Measurements from ENCODE around the gene DIABLO. TPM values are rescaled to one million over a fixed set of nuclear protein-coding genes. Genes with fewer than 3 reads are reported as not detected.

DIABLO gene
- total RNA-seq: 92.7 and 96.2 TPM in 2 replicates

GRCh38 chr12:122225683-122226365 is at the start of gene DIABLO:
Gene DIABLO (minus strand): TSS chr12:122226052. CDS start chr12:122226014, 38 bp downstream.

DNA sequence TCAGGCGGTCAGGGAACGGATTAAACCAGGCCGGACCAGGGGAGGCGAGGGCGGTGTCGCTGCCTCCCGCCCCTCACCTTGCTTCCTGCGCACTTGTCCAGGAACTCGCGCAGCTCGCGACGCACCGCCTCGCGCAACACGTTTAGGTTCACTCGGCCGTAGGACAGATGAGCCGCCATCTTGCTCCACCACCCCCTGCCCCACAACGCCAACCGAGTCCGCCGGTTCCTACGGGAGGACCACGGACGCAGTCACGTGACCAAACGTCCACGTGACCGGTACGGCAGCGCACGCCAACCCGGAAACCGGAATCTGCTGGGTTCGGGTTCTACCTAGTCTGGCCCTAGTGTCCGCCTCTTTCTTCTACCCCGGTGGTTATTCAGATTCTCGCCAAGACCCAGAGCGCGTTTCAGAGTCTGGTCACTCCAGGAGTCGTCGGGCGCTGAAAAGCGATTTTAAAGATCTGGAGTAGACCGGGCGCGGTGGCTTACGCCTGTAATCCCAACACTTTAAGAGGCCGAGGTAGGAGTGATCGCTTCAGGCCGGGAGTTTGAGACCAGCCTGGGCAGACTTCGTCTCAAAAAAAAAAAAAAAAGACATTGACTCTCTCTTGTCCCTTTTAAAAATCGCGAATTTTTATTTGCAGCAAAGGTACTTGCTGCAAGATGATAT is 40.5 kb upstream of the DIABLO start, which contains the start of gene VPS33A:
TSS of gene VPS33A (minus strand) at position 265 of the 672 bp plus-strand sequence. CDS start at position 179, 86 bp downstream.

DNA sequence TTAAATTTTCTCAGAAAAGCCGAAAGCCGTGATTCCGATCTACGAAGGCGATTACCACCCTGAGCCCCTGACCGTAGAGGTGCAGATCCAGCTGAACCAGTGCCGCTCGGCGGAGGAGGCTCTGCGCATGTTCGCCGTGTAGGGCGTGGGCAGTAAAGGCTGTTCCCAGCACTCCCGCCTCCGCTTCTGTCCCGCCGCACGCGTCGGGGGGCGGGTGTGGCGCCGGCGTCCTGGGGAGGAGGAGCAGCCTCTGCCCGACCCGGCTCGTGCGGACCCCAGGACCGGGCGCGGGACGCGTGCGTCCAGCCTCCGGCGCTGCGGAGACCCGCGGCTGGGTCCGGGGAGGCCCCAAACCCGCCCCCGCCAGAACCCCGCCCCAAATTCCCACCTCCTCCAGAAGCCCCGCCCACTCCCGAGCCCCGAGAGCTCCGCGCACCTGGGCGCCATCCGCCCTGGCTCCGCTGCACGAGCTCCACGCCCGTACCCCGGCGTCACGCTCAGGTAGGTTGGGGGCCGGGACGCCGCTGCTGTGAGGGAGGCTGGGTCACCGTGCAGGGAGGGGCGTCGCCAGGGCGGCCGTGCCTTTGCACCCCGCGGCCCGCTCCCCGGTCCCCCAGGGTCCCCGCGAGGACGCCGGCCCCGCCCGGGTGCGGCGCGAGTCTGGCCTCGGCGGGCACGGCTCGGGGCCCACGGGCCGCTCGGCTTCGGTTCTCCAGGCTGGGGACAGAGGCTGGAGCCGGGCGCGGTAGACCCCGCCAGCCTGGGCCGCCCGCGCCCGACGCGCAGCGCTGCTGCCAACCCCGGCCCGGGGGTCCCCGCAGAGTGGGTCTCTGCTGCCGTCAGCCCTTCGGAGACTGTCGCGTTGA is 22.3 kb downstream of the DIABLO start, which contains the start of gene B3GNT4:
TSS of gene B3GNT4 (plus strand) at position 409 of the 866 bp plus-strand sequence. CDS start 910 bp downstream, outside the sequence.

GRCh38 chr12:122182887-122183587 is 42.8 kb downstream of the DIABLO start, which contains the start of gene LRRC43:
Gene LRRC43 (plus strand): TSS chr12:122183123. CDS start chr12:122183145, 22 bp downstream.

GRCh38 chr12:122174155-122174845 is 51.6 kb downstream of the DIABLO start, which contains the start of gene IL31:
Gene IL31 (minus strand): TSS chr12:122174221. CDS start chr12:122174172, 49 bp downstream.

Other genes starting within 250 kb of the DIABLO start
- gene BCL7A, start 204.2 kb downstream of the DIABLO start, total RNA-seq: 6.3 and 7.0 TPM in 2 replicates
- gene MLXIP, start 147.3 kb downstream of the DIABLO start, total RNA-seq: 11.9 and 16.3 TPM in 2 replicates
- gene IL31, start 51.8 kb downstream of the DIABLO start, total RNA-seq: not detected in 2 replicates
- gene LRRC43, start 42.9 kb downstream of the DIABLO start, total RNA-seq: 0.38 and 1.7 TPM in 2 replicates
- gene B3GNT4, start 22.3 kb downstream of the DIABLO start, total RNA-seq: under 0.01 and 0.77 TPM in 2 replicates
- 18.0 and 22.6 TPM in 2 replicates for gene VPS33A, start 40.4 kb upstream of the DIABLO start, total RNA-seq
- 50.0 and 65.1 TPM in 2 replicates for gene CLIP1, start 196.6 kb upstream of the DIABLO start, total RNA-seq